Mesenteric fat pad (tissue), 1 donor: Measurements from ENCODE around the gene COG7. TPM values are rescaled to one million over a fixed set of nuclear protein-coding genes. Genes with fewer than 3 reads are reported as not detected.

Source experiments
- DNase-seq: peaks from one replicate; pipeline ENCODE4 v3.0.0-alpha.2; 2020; ENCODE audit warnings: low spot score
- total RNA-seq: library from RNA; stranded (reverse); fragmentation: NEBNext Ultra II Directional; extraction: Animal tissue kit (Norgen Biotek cat#: 25700); gene quantifications from one replicate; pipeline ENCODE4 v1.2.1, GENCODE V29; 2021
- donor health status: DM: yes; HTN: yes; CAD: no.

COG7 gene
- total RNA-seq, 1 donor from 2014 or later = 20.4 TPM

DNA sequence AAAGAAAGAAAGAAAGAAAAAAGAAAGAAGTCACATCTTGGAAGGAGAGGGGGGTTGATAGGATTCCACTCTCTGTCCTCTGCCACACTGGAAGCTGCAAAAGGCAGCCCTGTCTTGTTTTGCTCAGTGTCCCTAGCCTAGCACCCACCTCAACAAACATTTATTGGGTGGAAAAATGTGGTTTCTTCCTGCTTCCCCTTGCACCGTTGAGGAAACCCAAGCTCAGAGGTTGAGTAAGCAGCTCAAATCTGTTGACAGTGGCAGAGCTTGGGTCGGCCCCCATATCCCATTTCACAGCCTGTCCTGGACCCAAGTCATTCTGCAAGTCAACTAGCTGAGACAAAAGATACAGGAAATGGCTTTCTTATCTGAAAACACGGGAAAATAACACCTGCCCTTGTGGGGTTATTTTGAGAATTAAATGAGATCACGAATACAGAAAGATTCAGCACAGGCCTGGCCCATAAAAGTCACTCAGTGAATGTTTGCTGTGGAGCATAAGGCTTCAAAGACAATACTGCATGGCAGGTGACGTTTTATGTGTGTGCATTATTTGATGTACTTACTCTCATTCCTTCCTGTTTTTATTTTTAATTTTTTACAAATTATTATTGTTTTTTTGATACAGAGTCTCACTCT lies 87.3 kb downstream of the COG7 start:
- no peak for DNase-seq

DNA sequence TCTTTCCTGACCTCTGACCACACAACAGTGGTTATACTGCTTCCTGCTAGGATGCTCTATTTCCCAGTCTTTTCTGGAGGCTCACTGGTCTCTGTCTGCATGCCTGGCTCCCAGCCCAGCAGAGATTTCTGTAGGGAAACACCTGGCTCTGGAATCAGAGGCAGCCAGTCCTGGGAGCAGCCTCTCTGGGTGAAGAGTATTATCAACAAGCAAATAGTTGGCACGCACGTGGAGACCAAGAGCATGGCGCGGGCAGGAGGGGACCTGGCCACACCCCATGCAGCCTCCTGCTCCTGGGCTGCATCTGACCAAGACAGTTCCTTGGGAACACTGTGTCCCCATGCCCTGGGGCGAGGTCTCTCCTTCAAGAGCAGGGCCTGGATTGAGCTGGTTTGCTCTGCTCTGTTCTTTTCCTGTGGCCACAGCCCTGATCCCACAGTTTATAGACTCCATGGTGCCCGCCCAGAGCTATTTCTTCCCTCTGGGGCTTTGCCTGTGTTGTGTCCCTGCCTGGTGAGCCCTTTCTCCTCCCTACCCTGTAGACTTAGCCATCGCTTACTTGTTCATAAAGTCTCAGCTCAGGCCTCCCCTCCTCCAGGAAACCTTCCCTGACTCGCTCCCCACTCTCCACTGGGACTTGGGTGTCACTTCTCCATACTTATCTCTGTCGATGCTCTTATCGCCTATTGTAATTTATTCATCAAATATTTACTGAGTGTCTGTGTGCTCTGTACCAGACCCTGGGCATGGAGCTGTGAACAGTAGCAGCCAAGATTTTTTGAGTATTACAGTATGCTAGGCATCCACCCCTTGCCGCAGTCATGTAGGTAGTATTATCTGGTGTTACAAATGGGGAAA lies 90.3 kb downstream of the COG7 start:
- DNase-seq = no peak

DNA sequence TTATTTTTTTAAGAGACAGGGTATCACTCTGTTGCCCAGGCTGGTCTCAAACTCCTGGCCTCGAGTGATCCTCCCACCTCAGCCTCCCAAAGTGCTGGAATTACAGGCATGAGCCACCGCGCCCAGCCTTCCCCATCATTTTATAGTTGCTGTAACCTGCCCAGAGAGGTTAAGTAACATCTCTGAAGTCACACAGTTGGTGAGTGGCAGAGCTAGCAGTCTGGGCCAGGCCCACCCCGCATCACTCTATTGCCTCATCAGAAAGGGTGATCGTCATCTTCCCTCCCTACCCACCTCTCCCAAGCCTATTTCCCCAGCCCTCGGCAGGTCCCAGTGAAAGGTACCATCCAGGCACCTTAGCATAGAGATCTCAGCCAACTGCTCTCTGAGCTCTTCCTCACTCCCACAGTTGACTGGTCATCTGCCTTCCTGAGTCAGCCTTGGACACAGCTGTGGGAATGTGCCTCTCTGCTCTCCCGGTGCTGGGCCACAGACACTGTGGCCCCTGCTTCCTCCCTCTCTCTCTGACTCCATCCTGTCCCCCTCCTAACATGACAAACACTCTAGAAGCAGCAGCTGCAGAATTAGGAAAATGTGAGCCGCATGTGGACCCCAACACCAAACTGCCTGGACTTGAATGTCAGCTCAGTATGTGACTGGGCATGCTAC lies 93.8 kb downstream of the COG7 start:
- DNase-seq = no peak

DNA sequence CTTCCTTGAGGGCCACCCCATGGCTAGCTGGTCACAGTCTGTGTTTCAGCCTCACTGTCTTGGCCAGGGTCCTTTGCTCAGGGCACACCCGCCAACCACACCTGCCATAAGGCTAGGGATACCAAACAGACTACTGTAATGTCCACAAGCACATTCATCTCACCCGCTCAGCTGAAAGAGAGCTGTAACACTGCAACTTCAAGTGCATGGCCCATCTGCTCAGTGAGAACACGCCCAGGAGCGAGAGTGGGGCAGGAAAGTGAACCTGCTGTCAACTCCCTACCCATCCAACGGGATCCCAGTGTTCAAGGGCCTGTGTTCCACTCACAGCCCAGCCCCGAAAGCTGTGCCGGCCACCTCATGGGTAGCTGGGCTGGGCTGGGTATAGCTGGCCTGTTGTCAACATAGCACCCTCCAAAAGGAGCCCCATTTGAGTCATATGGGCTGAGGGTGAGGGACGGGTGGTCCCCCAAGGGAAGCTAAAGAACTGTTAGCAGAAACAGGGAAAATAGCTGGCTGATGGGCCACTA lies 95.2 kb downstream of the COG7 start:
- no peak for DNase-seq

DNA sequence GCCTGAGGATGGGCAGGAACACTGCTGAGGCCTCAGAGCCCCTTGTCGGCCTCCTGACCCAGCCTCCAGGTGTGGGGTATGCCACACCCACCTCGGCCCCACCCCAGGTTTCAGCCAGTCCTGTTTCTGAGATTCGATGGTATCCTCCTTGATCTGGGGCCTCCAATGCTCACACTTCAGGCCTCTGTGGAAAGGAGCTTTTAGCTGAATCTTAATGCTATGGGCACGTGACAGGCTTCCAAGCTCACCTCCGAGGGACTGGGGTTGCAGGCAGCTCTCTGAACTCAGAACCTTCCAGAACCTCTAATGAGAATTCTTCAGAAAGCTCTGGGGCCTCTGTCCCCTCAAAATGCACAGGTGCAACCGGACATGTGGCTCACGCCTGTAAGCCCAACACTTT lies 96.0 kb downstream of the COG7 start:
- DNase-seq = no peak

DNA sequence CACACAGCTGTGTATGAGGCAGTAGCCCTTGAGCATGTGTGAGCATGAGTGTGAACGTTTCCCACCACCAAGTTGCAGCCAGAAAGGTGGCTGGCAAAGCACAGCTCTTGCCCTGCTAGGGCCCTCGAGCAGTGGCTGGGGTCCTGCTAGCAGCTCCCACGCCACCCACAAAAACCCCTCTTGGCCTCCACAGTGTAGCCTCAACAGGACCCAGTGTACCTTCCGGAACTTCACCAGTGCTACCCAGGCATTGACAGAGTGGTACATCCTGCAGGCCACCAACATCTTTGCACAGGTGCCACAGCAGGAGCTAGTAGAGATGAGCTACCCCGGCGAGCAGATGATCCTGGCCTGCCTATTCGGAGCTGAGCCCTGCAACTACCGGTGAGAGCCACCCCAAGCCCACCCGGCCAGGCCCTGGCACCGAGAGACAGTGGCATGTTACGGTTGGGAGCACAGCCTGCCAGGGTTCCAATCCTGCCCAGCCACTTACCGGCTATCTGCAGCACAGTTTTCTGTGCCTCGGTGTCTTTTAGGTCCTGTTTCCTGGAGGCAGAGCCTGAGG lies 97.8 kb downstream of the COG7 start:
- DNase-seq = peak; percentile 67

DNA sequence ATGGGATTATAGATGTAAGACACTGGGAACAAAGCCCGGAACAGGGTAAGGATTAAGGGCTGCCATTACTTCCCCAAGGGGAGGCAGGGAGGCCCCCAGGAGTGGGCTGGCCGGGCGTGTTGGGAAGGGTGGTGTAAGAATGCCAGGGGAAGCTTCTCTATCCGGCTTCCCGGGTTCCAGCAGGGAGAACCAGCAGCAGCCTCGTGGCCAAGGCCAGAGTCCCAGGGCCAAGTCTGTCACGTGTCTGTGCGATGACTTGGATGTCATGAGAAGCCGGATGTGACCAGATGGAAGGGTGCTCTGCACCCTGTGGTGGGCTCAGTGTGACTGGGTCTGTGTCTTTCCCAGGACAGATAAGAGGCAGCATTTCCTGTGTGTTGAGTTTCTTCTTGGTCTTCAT lies 98.7 kb downstream of the COG7 start:
- no peak for DNase-seq

DNA sequence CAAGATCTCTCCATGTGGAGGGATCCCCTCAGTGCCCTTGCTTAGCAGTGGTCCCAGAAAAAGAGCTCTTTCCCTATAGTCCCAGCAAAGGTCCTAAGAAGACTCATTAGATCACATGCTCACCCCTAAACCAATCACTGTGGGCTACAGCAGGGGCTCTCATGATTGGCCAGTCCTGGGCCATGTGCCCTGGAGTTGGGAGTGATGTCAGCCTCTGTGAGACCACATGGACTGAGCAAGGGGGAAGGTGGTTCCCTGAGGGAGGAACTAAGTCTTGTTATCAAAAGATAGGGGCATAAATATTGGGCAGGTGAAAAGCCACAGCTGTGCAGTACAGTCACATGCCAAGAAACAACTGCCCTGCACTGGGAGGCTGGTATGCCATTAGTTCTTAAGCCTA lies 99.5 kb downstream of the COG7 start:
- DNase-seq = no peak

DNA sequence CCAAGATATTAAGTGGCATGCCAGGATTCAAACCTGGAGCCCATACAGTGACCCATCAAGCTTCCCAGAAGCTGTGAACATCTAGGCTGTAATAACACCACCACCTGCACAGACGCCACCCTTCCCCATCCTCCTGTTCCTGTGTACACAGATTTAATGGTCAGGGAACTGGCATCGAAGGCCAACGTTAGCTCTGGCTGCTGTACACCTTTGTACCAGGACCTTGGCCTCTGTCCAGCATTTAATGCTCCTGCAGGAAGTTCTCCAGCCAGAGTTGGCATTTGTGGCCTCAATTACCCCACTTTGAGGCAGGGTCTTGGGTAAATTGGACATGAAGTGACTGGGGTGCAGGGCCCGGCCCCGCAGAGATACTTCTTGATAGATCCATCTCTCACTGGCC lies 101.6 kb downstream of the COG7 start:
- no peak for DNase-seq

DNA sequence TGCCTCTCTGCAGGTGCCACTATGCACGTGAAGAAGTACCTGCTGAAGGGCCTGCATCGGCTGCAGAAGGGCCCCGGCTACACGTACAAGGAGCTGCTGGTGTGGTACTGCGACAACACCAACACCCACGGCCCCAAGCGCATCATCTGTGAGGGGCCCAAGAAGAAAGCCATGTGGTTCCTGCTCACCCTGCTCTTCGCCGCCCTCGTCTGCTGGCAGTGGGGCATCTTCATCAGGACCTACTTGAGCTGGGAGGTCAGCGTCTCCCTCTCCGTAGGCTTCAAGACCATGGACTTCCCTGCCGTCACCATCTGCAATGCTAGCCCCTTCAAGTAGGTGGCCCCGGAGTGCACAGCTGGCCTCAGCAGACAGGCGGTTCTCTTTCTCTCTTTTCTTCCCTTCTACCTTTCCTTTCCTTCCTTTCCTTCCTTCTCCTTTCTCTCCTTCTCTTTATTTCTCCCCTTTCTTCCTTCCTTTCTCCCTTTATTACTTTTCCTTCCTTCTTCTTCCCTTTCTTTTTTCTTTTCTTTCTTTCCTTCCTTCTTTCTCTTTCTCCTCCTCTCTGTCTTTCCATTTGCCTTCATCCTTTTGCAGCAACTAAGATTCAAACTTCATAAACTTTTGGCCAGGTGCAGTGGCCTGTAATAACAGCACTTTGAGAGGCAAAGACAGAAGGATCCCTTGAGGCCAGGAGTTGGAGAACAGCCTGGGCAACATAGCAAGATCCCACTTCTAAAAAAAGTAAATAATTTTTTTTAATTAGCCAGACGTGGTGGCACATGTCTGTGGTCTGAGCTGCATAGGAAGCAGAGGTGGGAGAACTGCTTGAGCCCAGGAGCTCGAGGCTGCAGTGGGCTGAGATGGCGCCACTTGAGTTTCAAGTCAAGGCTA lies 104.2 kb downstream of the COG7 start:
- DNase-seq = no peak

DNA sequence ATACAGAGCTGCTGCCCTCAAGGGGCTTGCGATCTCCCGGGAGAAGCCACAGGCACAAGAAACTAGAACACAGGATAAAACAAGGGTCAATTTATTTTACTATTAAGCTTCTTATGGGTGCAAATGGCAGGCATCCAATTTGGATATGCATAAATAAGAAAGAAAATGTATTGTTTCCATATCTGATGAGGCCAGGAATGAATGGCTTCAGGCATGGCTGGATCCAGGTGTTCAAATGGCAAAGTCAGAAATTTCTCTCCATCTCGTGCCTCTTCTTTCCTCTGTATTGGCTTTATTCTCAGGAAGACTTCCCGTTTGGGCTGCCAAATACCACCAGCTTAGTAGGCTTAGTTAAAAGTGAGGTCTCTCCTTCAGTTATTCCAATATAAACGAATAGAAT lies 107.8 kb downstream of the COG7 start:
- DNase-seq = no peak

DNA sequence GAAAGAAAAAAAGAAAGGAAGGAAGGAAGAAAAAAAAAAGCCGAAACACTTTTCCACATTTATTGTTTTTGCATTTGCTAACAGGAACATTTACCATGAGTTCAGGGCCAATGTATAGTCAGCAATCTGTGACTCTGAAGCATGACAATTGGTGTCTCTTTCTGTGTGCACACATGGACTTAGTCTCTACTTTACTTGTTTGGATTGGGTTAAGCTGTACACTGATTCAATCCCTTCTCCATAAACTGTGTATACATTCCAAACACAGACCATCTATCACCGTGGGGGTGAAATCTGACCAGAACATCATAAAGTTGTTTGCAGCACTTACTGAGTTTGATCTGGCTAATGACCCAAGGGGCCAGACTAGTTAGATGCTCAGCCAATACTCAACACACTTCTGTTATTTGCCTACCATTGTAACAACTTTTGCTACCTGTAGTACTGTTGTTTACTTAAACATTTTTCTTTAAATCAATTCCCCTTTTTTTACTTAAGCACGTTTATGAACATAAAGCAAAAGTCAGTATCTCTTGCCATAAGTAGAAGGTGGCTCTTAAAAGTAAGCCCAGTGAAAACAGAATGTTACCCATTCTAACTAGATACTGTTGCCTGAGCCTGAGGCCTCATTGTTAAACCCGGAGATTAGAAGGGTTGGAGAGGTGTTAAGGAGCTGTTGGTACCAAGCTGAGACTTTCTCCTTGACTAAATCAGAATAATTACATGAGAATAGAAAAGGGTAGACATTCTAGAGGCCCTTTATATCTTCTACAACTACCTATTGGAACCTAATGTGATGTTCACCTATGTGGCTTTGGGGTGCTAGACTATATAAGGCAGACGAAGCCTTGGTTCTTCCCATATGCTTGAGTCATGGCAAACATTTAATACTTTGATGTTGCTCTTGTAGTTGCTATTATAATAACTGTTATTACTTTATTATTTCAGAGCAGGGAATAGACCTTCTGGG lies 109.1 kb downstream of the COG7 start:
- no peak for DNase-seq

DNA sequence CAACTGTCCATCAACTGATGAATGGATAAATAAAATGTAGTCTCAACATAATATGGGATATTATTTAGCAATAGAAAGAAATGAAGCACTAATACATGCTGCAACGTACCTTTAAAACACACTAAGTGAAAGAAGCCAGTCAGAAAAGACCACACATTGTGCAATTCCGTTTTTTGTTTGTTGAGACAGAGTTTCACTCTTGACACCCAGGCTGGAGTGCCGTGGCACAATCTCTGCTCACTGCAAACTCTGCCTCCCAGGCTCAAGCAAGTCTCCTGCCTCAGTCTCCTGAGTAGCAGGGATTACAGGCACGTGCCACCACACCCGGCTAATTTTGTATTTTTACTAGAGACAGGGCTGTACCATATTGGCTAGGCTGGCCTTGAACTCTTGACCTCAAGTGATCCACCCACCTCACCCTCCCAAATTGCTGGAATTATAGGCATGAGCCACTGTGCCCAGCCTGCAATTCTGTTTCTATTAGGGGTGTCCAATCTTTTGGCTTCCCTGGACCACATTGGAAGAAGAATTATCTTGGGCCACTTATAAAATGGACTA lies 110.8 kb downstream of the COG7 start:
- DNase-seq = no peak

DNA sequence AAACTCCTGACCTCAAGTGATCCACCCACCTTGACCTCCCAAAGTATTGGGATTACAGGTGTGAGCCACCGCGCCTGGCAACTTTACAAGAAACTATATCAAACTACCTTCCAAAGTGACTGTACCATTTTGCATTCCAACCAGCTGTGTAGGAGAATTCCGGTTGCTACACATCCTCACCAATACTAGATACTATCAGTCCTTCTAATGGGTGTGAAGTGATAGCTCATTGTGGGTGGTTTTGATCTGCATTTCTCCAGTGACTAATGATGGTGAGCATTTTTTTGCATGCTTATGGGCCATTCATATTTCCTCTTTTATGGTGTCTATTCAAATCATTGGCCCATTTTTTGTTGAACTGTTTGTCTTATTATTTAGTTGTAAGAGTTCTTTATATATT lies 113.2 kb downstream of the COG7 start:
- no peak for DNase-seq

Other genes starting within 250 kb of the COG7 start
- 4.4 TPM for gene SCNN1B, start 150.9 kb downstream of the COG7 start, total RNA-seq
- gene GGA2, start 57.3 kb upstream of the COG7 start, total RNA-seq = 65.7 TPM
- 14.4 TPM for gene EARS2, start 104.2 kb upstream of the COG7 start, total RNA-seq
- gene UBFD1, start 104.5 kb upstream of the COG7 start, total RNA-seq = 48.1 TPM
- gene NDUFAB1, start 143.1 kb upstream of the COG7 start, total RNA-seq = 77.0 TPM
- gene PALB2, start 188.1 kb upstream of the COG7 start, total RNA-seq = 10.8 TPM
- gene DCTN5, start 188.3 kb upstream of the COG7 start, total RNA-seq = 57.6 TPM
- gene PLK1, start 225.7 kb upstream of the COG7 start, total RNA-seq = 1.2 TPM